Thyroid gland (tissue), 4 donors: ENCODE data around the gene EPB41.

ENCODE experiments used
- CTCF ChIP-seq, 6 experiments: fragments of 200-600 bp in 3 of 6; fragments of 450-650 bp in 3 of 6; sonication (generic) in 3 of 6; IDR thresholded peaks; one replicate each; pipeline ENCODE4 v1.5.1; 2016 to 2019; ENCODE audit warnings: antibody characterized with exemption in 6 of 6, mild to moderate bottlenecking in 2 of 6, inconsistent platforms in 1 of 6, moderate library complexity in 1 of 6
- POLR2A ChIP-seq, 2 donors: fragments of 450-650 bp; IDR thresholded peaks; one replicate each; pipeline ENCODE4 v1.6.1; 2017; ENCODE audit warnings: antibody characterized with exemption in 2 of 2, mild to moderate bottlenecking in 2 of 2, moderate library complexity in 1 of 2

- TF ChIP-seq CTCF (IDR thresholded peaks at IDR 0.05) (no peak), POLR2A (IDR thresholded peaks at IDR 0.05) (no peak)
Measured at GRCh38 chr1:28885472-28885877, 28.9 kb upstream of the EPB41 start.
